ES-I3 (cell line): ENCODE data around the gene SYTL1.

Experiments
- H3K36me3 ChIP-seq: 2 replicates; pipeline ENCODE4 v1.6.1; 2013; ENCODE audit warnings: mild to moderate bottlenecking, low read length, control low read depth, moderate library complexity; ENCODE audit not compliant: insufficient read depth
- H3K4me1 ChIP-seq: 2 replicates; pipeline ENCODE4 v1.6.1; 2013; ENCODE audit warnings: mild to moderate bottlenecking, control low read depth, low read length; ENCODE audit not compliant: insufficient read depth
- H3K9ac ChIP-seq: 2 replicates; pipeline ENCODE4 v1.6.1; 2013; ENCODE audit warnings: low read depth, mild to moderate bottlenecking, low read length, moderate library complexity
- H3K9me3 ChIP-seq: 2 replicates; pipeline ENCODE4 v1.6.1; 2013; ENCODE audit warnings: mild to moderate bottlenecking, low read length, moderate library complexity; ENCODE audit not compliant: control insufficient read depth, insufficient read depth

SYTL1 gene

DNA sequence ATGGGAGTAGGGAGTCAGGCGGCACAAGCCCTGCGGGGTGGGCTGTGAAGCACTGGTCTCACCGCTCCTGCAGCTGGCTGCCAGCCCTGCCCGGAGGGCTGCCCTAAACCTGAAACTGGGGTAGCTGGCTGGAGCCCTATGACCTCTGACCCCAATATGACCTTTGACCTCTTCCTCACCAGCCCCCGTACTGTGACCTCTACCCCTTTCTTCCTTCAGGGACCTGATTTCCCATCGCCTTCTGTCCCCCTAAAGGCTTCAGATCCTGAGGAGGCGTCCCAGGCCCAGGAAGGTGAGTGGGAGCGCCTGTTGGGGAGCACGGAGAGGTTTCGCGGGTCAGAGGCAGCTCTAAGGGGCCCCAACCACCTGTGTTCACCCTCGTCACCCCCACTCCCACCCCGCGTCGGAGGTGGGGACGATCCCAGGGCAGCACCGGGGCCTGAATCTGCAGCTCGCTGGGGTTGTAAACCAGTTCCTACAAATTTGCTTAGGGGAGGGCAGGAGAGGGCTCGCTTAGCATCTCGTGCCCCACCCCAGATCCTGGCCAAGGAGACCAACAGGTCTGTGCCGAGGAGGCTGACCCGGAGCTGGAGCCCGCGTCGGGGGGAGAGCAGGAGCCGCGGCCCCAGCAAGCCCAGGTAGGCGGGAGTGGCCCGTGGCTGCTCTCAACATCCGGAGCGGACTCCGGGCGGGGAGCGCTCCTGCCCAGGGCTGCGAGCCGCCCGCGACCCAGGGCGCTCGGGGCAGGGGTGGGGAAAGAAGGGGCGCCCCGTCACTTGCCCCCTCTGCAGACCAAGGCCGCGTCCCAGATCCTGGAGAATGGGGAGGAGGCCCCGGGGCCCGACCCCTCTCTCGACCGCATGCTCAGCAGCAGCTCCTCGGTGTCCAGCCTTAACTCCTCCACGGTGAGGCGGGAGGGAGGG, 7.3 kb downstream of the SYTL1 start:
- peaks cover 11% of the 10 kb centered on the region; the same call in 1 of the 2 replicates for H3K4me1 ChIP-seq
- no peaks in the 10 kb centered on the region for H3K36me3 ChIP-seq
- peak overlapping the region; percentile 41 for H3K9ac ChIP-seq
- no peaks in the 10 kb centered on the region for H3K9me3 ChIP-seq

- Histone ChIP-seq H3K36me3 (no peaks in the 10 kb centered on the region), H3K9ac (peak overlapping the region; percentile 41), H3K4me1 (peaks cover 11% of the 10 kb centered on the region; the same call in 1 of the 2 replicates), H3K9me3 (no peaks in the 10 kb centered on the region)
Measured at GRCh38 chr1:27349784-27350662, 8.2 kb downstream of the SYTL1 start.

GRCh38 chr1:27350663-27351540, 9.1 kb downstream of the SYTL1 start:
- Histone ChIP-seq H3K36me3 (no peaks in the 10 kb centered on the region), H3K4me1 (peaks cover 11% of the 10 kb centered on the region; the same call in 1 of the 2 replicates), H3K9ac (peak overlapping the region; percentile 60), H3K9me3 (no peaks in the 10 kb centered on the region)

DNA sequence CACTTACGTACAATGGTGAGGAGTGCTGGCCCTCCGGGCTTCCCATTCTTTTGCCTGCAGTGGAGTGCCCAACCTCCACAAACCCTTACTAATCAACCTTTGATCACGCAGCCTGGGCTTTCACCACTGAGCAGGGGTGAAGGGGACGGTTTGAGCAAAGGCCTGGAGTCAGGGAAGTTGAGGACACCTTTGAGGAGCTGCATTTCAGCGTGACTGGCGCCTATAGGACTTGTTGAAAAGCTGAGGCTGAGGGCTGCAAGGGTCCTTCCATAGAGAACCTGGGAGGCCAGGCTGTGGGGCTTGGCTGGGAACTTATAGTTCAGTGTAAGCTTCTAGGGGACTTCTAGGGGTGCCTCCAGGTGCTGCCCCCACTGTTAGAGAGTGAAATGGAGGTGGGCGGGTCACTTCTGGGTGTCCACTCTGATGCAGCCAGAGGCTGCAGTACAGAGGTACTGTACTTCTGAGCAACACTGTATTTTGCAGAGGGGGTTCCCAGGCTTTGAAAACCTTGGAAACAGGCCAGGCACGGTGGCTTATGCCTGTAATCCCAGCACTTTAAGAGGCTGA, 9.8 kb downstream of the SYTL1 start:
- peaks cover 16% of the 10 kb centered on the region; the same call in 1 of the 2 replicates for H3K4me1 ChIP-seq
- H3K9me3 ChIP-seq, result no peaks in the 10 kb centered on the region
- peak overlapping the region; percentile 60 for H3K9ac ChIP-seq
- no peaks in the 10 kb centered on the region for H3K36me3 ChIP-seq

- Histone ChIP-seq H3K9ac (no peak overlapping the region), H3K36me3 (no peaks in the 10 kb centered on the region), H3K4me1 (peaks cover 8% of the 10 kb centered on the region; the same call in 1 of the 2 replicates), H3K9me3 (no peaks in the 10 kb centered on the region)
Measured at GRCh38 chr1:27353166-27353565, 11.3 kb downstream of the SYTL1 start.

GRCh38 chr1:27353629-27354028, 11.8 kb downstream of the SYTL1 start:
- Histone ChIP-seq H3K4me1 (peaks cover 8% of the 10 kb centered on the region; the same call in 1 of the 2 replicates), H3K36me3 (no peaks in the 10 kb centered on the region), H3K9ac (no peak overlapping the region), H3K9me3 (no peaks in the 10 kb centered on the region)

DNA sequence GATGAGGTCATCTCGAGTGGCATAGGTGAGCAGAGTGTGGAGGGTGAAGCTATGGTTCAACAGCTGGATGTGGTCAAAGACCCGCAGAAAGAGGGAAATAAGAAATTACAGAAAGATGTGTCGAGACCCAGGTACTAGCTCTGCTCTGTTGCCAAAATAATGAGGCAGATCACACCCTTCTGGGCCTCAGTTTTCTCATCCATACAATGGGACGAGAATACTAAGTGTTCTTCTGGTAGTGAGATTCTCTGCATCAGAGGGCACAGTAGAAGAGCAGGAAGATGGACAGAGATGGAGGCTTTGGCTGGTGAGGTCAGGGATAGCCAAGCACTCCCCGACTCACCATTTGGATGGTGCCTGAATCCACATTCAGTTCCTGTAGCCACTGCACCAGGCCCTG, 13.9 kb downstream of the SYTL1 start:
- Histone ChIP-seq H3K9me3 (no peaks in the 10 kb centered on the region), H3K4me1 (peaks cover 15% of the 10 kb centered on the region; the same call in 1 of the 2 replicates), H3K9ac (no peak overlapping the region), H3K36me3 (no peaks in the 10 kb centered on the region)

DNA sequence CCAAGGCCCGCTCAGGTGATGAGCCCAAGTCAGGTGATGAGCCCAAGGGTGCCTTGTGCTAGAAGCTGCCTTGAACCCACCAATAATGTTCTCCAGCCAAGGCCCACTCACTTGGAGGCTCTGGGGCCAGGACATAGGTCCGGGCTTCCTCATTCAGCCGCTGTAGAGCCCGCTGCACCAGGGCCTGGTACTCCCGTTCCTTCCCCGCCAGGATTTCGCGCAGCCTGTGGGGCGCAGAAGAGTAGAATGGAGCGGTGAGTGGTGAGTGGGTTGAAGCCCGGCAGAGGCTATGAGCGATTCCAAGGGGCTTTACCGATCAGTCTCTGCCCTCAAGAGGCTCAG, 14.4 kb downstream of the SYTL1 start:
- no peak overlapping the region for H3K9ac ChIP-seq
- H3K9me3 ChIP-seq, result no peaks in the 10 kb centered on the region

DNA sequence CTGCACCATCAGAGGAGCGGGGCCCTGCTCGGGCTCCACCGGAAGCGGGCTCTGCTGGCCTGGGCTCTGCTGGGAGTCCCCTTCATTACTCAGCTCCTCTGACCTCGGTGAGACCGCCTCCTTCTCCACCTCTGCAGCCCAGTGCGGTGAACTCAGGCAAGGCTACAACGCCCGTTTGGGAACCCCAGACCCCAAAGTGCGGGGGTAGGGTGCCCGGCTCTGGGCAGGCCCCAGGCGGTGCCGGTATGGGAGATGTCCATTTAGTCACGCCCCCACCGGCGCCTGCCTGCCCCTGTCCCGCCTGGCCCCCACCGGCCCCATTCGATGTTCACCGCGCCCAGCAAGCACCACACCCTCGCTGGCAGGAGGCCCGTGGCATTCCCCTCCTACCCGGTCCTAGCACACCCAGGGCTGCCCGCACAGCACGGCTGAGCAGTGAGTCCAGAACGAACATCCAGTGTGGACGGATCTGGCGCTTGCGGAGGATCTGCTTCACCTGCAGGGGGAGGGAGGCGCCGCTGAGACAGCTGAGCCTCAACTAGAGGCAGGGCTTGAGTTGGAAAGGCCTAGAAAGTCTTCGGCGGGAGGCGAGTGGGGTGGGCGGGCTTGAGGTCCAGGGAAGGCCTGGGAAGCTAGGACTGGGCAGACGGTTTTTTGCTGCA, 14.9 kb downstream of the SYTL1 start:
- H3K9ac ChIP-seq, result peak overlapping the region; percentile 35; the same call in 1 of the 2 replicates
- H3K36me3 ChIP-seq, result no peaks in the 10 kb centered on the region
- H3K4me1 ChIP-seq, result peaks cover 15% of the 10 kb centered on the region; the same call in 1 of the 2 replicates
- no peaks in the 10 kb centered on the region for H3K9me3 ChIP-seq

More for the DNA sequence above, 14.4 kb downstream of the SYTL1 start:
- H3K4me1 ChIP-seq, result peaks cover 15% of the 10 kb centered on the region; the same call in 1 of the 2 replicates
- no peaks in the 10 kb centered on the region for H3K36me3 ChIP-seq

GRCh38 chr1:27357281-27358037, 15.6 kb downstream of the SYTL1 start:
- H3K4me1 ChIP-seq, result peaks cover 15% of the 10 kb centered on the region; the same call in 1 of the 2 replicates
- no peaks in the 10 kb centered on the region for H3K36me3 ChIP-seq
- no peaks in the 10 kb centered on the region for H3K9me3 ChIP-seq
- H3K9ac ChIP-seq, result peak overlapping the region; percentile 35; the same call in 1 of the 2 replicates

- Histone ChIP-seq H3K9ac (no peak overlapping the region), H3K36me3 (no peaks in the 10 kb centered on the region), H3K4me1 (peaks cover 15% of the 10 kb centered on the region; the same call in 1 of the 2 replicates), H3K9me3 (no peaks in the 10 kb centered on the region)
Measured at GRCh38 chr1:27358038-27358927, 16.5 kb downstream of the SYTL1 start.

GRCh38 chr1:27358928-27359313, 17.1 kb downstream of the SYTL1 start:
- Histone ChIP-seq H3K36me3 (no peaks in the 10 kb centered on the region), H3K9me3 (no peaks in the 10 kb centered on the region), H3K4me1 (peaks cover 15% of the 10 kb centered on the region; the same call in 1 of the 2 replicates), H3K9ac (no peak overlapping the region)
